GM18861 (cell line): ENCODE results near the gene MAN1A1.

Experiments
- ATAC-seq: cut with Tn5 transposase; IDR thresholded peaks from one replicate; pipeline ENCODE4 v1.9.1; 2021; ENCODE audit not compliant: unreplicated experiment

Gene MAN1A1

DNA sequence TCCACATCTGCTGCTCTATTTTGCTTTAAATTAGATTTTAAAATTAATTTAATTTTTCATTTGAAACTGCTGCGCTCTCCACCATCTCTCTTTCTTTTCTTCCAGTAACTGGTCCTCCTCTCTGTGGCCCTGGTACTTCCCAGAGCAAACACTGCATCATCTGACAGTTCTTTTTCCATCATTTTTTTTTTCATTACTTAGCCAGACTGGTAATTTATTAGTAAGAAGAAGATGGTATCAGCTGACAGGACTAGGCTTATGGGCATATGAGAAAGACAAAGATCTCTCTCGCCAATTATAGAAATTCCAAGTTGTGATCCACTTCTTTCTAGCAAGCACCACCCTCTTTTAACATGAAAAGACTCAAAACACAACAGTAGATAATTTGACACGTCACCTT is 197.4 kb downstream of the MAN1A1 start:
- no peak for ATAC-seq

- no peak for ATAC-seq
Observed at GRCh38 chr6:119148825-119149525, 200.6 kb downstream of the MAN1A1 start.

DNA sequence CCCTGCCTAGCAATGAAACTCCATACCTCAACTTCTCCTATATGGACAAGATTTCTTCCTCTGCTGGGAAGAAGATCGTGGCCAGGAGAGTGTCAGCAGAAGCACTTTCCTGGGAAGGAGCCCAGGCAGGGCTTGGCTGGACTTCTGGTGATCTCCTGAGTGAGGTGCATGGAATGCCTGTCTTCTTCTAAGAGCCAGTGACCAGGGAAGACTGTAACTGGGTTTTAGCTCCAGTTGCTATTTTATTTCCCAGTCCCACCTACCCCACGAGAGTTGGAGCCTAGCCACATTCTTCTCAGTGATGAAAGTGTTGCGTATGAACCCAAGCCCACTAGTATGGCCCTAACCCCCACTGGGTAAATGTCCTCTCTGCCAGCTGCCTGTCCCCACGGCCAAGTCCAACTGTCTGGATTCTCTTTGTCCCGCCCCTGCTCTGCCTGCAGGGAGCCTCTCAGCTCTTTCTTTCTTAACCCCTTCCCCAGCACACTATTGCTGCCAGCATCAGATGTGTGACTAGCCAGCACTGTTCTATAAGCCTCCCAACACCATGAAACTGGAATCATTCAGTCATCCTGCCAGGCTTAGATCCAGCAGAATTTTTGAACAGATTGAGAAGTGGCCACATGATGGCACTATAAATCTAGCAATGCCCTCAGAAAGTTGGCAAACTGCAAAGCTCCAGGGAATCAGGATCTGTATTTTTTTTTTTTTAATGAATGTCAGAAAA is 201.3 kb downstream of the MAN1A1 start:
- ATAC-seq: no peak

DNA sequence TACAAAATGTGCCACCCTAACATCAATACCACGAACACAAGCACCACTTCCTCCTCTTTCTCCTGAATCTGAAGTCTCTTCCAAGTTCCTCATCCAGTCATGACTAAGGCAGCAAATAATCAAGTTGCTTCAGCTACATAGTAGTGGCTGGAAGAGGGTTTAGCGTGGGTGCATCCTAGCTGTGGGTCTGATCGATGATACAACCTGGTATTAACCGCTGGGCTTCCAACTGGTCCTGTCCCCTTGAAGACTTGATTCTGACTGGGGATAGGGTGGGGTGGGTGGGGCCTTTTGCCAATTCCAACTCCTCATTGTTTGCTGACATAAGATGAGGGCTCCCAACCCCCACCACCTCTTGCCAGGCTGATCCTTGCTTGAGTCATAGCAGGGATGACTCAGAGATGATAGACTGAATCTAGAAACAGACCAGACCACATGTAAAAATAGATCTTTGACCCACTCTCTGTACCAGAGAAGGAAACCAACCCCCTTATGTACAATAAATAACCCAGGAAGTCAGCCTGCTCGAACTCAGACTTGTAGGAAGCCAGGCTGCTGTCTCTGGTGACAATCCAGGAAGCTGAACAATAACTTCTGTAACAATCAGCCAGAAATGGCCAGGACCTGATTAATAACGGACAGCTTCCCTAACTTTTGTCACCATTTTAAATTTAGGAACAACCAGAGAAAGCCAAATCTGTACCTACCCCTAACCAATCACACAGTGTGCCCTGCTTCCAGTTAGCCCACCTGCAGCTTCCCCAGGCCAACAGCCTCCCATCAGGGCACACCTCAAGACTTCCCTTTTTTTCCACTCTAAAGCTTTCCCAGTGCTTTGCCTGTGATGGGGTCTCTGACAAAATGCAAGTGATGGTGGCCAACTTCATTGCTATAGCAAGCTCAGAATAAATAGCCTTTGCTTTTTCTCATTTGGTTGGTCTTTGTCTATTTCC is 202.2 kb downstream of the MAN1A1 start:
- ATAC-seq: peak; percentile 99

- no peak for ATAC-seq
Observed at GRCh38 chr6:119145111-119145510, 204.4 kb downstream of the MAN1A1 start.

DNA sequence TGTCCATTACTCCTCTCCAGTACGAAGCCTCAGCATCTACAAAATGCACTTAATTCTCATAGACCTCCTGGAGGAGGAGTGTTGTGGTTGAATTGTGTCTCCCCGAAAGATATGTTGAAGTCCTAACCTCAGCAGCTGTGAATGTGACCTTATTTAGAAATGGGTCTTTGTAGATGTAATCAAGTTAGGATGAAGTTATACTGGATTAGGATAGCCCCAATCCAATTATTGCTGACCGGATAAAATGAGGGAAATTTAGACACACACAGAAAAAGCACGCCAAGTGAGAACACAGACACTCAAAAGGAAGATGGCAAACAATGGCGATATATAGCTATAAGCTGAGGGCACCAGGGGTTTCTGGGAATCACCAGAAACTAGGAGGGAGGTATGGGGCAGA is 206.9 kb downstream of the MAN1A1 start:
- no peak for ATAC-seq

- ATAC-seq: no peak
Observed at GRCh38 chr6:119142041-119142440, 207.5 kb downstream of the MAN1A1 start.

DNA sequence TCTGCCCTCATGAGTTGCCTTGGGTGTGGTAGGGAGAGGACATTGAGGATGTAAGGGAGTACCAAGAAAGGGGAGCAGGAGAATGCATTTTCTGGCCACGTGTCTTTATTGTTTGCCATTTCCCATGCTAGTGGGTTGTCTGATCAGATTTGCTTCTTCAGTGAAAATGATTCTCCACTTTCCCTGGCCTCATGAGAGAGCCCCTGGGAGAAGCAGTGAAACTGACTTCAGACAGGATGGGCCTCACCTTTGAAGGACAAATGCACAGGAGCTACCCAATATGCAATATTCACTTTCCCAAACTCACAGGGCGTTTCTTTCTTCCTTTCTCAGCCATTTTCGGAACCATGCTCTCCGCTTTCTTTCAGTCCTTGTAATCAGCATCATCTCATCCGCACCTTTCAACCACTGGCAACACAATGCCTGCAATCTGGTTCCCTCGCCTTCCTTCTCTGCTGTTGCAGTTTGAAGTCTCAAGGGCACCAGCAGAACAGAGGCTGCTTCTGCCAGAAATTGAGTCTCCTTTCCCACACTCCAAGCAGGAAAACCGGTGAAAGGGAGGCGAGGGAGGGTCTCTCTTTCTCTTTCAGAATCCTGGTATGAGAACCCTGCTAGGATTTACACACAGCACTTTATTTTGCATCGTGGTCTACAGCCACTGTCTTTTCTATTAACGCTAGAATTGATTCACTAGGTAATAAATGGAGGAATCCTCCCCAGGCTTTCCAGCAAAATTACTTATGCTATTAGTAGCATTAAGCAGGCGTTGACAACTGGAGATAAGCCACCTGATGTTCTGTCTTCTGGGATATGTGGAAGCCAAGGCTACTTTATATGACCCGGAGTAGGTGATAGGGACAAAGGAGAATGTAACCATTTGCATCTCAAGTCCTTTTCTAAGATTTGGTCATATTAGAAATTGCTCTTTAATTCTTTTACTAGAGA is 209.1 kb downstream of the MAN1A1 start:
- no peak for ATAC-seq

- ATAC-seq: no peak
Observed at GRCh38 chr6:119138906-119139541, 210.5 kb downstream of the MAN1A1 start.

GRCh38 chr6:119137194-119138072 is 212.1 kb downstream of the MAN1A1 start:
- no peak for ATAC-seq

DNA sequence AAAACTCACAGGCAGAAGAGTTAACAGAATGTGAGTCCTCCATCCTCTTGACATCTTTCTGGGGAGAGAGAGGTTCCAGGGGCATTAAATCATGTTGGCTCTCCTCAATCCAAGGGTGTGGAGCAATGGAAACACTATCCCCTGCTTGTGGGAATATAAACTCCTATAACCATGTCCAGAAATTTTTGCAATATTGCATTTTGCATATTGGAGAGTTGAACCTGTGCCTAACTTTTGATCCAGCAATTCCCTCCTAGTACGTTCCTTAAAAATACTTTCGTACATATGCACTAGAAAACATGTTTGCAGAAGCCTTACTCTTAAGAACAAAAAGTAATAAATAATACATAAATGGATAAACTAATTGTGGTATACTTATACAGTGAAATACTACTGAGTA is 214.8 kb downstream of the MAN1A1 start:
- ATAC-seq: no peak

DNA sequence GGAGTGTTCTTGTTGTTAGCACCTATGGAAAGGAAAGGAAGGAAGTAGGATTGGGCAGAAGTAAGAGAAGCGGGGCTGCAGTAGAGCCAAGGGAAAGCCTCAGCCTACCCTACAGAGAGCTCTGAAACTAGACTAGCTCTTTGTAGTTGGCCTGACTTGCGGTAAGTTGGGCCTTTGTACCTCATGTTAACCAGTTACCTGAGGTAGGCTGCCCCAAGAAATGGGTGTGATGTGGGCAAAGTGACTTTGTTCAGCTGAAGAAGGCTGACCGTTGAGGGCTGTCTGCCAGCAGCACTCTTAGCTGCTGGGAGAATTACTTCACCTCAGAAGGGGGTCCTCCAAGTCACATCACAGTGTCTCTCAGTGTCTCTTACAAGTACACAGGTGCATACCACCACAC is 216.2 kb downstream of the MAN1A1 start:
- no peak for ATAC-seq

- no peak for ATAC-seq
Observed at GRCh38 chr6:119132261-119132981, 217.1 kb downstream of the MAN1A1 start.

- ATAC-seq: no peak
Observed at GRCh38 chr6:119129968-119130484, 219.5 kb downstream of the MAN1A1 start.

DNA sequence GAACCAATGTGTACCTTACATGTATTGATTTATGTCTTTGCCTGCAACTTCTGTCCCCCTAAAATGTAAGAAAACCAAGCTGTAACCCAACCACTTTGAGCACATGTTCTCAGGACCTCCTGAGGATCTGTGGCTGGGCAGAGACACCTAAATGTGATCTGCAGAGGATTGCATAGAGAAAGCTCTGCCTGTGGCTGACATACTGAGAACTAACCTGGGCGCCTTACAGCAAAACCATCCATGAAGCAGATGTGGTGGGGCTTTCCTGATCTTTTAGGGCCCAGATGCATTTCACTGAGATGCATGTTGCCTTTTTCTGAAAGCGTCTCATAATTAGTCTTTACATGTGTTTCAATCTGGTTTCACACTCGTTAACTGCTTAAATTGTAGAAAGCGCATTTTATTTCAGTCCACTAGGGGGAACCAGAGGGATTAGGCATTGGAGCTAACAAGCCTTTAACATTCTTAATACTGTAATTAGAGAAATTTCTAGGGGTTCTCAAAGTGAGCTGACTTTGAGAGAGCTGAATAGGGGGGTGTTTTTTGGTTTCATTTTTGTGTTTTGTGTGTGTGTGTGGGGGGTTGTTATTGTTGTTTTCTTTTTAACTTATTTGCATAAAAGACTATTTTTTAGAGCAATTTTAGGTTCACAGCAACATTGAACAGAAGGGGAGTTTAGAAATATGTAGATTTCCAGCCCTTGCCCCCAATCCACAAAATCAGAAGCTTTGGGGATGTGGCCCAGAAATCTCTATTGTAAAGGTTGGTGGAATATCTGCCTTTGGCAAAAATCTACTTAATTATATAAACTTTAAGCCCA is 220.2 kb downstream of the MAN1A1 start:
- ATAC-seq: peak; percentile 84

DNA sequence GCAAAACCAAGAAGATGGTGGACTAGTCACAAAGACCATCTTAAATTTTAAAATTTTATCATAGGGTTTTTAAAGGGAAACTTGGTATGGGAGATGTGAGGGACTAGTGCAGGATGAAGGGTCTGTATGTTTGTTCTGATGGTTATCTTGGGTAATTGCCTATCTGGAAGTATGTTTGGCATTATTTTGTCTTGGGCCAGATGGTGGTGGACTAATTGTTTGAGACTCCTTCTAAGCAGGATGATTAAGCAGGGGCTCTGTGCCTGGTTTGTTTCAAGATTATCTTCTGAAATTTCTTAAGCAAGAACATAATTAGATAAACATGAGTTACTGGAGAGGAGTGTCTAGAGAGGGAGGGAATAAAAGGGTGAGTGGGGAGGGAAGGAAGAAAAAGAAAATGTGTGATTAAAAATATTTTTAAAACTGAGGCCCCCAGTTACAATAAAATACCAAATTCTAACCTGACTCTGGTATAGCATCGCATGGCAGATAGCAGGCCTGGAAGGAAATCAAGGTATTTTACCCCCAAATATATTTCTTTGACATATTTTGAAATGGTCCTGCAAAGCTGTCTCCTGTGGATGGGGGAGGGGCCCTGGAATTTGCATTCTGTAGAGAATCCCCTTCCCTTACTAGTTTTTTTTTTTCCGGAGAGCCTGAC is 221.2 kb downstream of the MAN1A1 start:
- ATAC-seq: no peak

GRCh38 chr6:119127627-119128026 is 221.9 kb downstream of the MAN1A1 start:
- ATAC-seq: no peak
